ENCODE measurements around the gene PHF20. TPM values are rescaled to one million over a fixed set of nuclear protein-coding genes. Genes with fewer than 3 reads are reported as not detected.

The PHF20 gene
- total and polyA plus RNA-seq, 2 of the 13 experiments (the other 11 are each of a cell fraction or from before 2014, with no cell fraction given): 22.8 to 34.1 TPM

GRCh38 chr20:35954200-35954906 is 182.5 kb downstream of the PHF20 start, which contains the start of gene SCAND1 (continued):
- peak; percentile 14; the same call in 1 of the 2 replicates for TF ChIP-seq ZNF180 (CRISPR knock-in tag; IDR thresholded peaks at IDR 0.05; ENCODE audit: borderline replicate concordance, low read depth)
- TF ChIP-seq SCMH1 (CRISPR knock-in tag; IDR thresholded peaks at IDR 0.05; ENCODE audit: borderline replicate concordance): no peak
- TF ChIP-seq HMG20A (CRISPR knock-in tag; IDR thresholded peaks at IDR 0.05; ENCODE audit: borderline replicate concordance): peak; percentile 72
- TF ChIP-seq MIXL1 (CRISPR knock-in tag; IDR thresholded peaks at IDR 0.05): peak; percentile 93
- TF ChIP-seq ZFY (CRISPR knock-in tag; IDR thresholded peaks at IDR 0.05): peak; percentile 84
- TF ChIP-seq HINFP (CRISPR knock-in tag; IDR thresholded peaks at IDR 0.05; ENCODE audit: low read depth): peak; percentile 98
- peak; percentile 61; the same call in 1 of the 2 replicates for TF ChIP-seq HES4 (CRISPR knock-in tag; IDR thresholded peaks at IDR 0.05; ENCODE audit: borderline replicate concordance)
- TF ChIP-seq HNF4A (CRISPR knock-in tag; IDR thresholded peaks at IDR 0.05): peak; percentile 65
- peak; percentile 98 for TF ChIP-seq ZNF160 (CRISPR knock-in tag; IDR thresholded peaks at IDR 0.05)
- TF ChIP-seq ZFP36L2 (CRISPR knock-in tag; IDR thresholded peaks at IDR 0.05): no peak; the same call in 1 of the 2 replicates
- peak; percentile 98 for TF ChIP-seq IRF2 (CRISPR knock-in tag; IDR thresholded peaks at IDR 0.05)
- TF ChIP-seq ZNF737 (CRISPR knock-in tag; IDR thresholded peaks at IDR 0.05; ENCODE audit: borderline replicate concordance): peak; percentile 89
- peak; percentile 78; the same call in 1 of the 2 replicates for TF ChIP-seq POLR2AphosphoS2 (IDR thresholded peaks at IDR 0.05; ENCODE audit: low read depth, low read length)
- TF ChIP-seq MED8 (CRISPR knock-in tag; IDR thresholded peaks at IDR 0.05; ENCODE audit: insufficient replicate concordance): peak; percentile 98
- TF ChIP-seq BHLHE40 (IDR thresholded peaks at IDR 0.05; ENCODE audit: low read length): peak; percentile 68
- peak; percentile 80; the same call in 1 of the 2 replicates for TF ChIP-seq ZNF367 (CRISPR knock-in tag; IDR thresholded peaks at IDR 0.05; ENCODE audit: borderline replicate concordance)
- TF ChIP-seq, protein P1, sequence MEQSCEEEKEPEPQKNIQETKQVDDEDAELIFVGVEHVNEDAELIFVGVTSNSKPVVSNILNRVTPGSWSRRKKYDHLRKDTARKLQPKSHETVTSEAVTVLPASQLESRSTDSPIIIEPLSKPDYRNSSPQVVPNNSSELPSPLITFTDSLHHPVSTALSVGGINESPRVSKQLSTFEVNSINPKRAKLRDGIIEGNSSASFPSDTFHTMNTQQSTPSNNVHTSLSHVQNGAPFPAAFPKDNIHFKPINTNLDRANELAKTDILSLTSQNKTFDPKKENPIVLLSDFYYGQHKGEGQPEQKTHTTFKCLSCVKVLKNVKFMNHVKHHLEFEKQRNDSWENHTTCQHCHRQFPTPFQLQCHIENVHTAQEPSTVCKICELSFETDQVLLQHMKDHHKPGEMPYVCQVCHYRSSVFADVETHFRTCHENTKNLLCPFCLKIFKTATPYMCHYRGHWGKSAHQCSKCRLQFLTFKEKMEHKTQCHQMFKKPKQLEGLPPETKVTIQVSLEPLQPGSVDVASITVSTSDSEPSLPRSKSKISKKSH (CRISPR knock-in tag; IDR thresholded peaks at IDR 0.05; ENCODE audit: borderline replicate concordance): peak; percentile 83
- TF ChIP-seq, protein P2, sequence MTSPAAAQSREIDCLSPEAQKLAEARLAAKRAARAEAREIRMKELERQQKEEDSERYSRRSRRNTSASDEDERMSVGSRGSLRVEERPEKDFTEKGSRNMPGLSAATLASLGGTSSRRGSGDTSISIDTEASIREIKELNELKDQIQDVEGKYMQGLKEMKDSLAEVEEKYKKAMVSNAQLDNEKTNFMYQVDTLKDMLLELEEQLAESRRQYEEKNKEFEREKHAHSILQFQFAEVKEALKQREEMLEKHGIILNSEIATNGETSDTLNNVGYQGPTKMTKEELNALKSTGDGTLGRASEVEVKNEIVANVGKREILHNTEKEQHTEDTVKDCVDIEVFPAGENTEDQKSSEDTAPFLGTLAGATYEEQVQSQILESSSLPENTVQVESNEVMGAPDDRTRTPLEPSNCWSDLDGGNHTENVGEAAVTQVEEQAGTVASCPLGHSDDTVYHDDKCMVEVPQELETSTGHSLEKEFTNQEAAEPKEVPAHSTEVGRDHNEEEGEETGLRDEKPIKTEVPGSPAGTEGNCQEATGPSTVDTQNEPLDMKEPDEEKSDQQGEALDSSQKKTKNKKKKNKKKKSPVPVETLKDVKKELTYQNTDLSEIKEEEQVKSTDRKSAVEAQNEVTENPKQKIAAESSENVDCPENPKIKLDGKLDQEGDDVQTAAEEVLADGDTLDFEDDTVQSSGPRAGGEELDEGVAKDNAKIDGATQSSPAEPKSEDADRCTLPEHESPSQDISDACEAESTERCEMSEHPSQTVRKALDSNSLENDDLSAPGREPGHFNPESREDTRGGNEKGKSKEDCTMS (CRISPR knock-in tag; conservative IDR thresholded peaks at IDR 0.05): peak; percentile 55; the same call in 1 of the 2 replicates
- peak; percentile 91; the same call in 1 of the 2 replicates for TF ChIP-seq MAF1 (CRISPR knock-in tag; IDR thresholded peaks at IDR 0.05; ENCODE audit: borderline replicate concordance)
- peak; percentile 16; the same call in 1 of the 2 replicates for TF ChIP-seq ZFYVE20 (CRISPR knock-in tag; IDR thresholded peaks at IDR 0.05; ENCODE audit: borderline replicate concordance, low read depth)
- peak; percentile 96 for TF ChIP-seq SRSF1 (optimal IDR thresholded peaks at IDR 0.05; ENCODE audit: low read depth, low read length)
- peak; percentile 98 for TF ChIP-seq THAP7 (CRISPR knock-in tag; IDR thresholded peaks at IDR 0.05)
- TF ChIP-seq SIN3B (IDR thresholded peaks at IDR 0.05; ENCODE audit: low read length): peak; percentile 88; the same call in 1 of the 2 replicates
- peak; percentile 88; the same call in 1 of the 2 replicates for TF ChIP-seq ZNF780A (CRISPR knock-in tag; IDR thresholded peaks at IDR 0.05)
